Measurements from ENCODE around the gene EEF1A2. TPM values are rescaled to one million over a fixed set of nuclear protein-coding genes. Genes with fewer than 3 reads are reported as not detected.

Gene EEF1A2
- total RNA-seq, 1 donor from 2014 or later = 0.54 TPM

GRCh38 chr20:63502671-63503172 lies 3.8 kb upstream of the EEF1A2 start:
- Histone ChIP-seq H3K27ac (no peak overlapping the region), H4K20me1 (ENCODE audit: low read depth) (peaks cover 6% of the 10 kb centered on the region), H3K9me3 (ENCODE audit: low read depth) (no peaks in the 10 kb centered on the region), H3K36me3 (no peaks in the 10 kb centered on the region), H3K27me3 (peaks cover 73% of the 10 kb centered on the region), H3F3A (ENCODE audit: low read depth) (peaks cover 6% of the 10 kb centered on the region), H3K79me2 (ENCODE audit: low read depth) (no peaks in the 10 kb centered on the region), H3K4me1 (no peaks in the 10 kb centered on the region), H2AFZ (replicated peaks) (no peak overlapping the region), H3K4me3 (no peak overlapping the region), H3K9ac (no peak overlapping the region), H3K4me2 (no peak overlapping the region)
- peaks cover 13% of the 10 kb centered on the region for H3K27me3 Mint-ChIP-seq (ENCODE audit: insufficient read depth, low read depth)
- no peak for TF ChIP-seq CTCF (IDR thresholded peaks at IDR 0.05)
- no peak for TF ChIP-seq EZH2phosphoT487 (IDR thresholded peaks at IDR 0.05)
- TF ChIP-seq EZH2 (IDR thresholded peaks at IDR 0.05) = no peak
- DNase-seq (ENCODE audit: low spot score) = no peak
- H3K9me3 Mint-ChIP-seq = peaks cover 18% of the 10 kb centered on the region
- peaks cover 7% of the 10 kb centered on the region for H3K4me1 Mint-ChIP-seq
- H3K36me3 Mint-ChIP-seq = no peaks in the 10 kb centered on the region
- H3K27ac Mint-ChIP-seq = no peak overlapping the region
- no peak overlapping the region for H3K4me3 Mint-ChIP-seq

- peak overlapping the region; percentile 22 for H3K4me2 ChIP-seq
Observed at GRCh38 chr20:63501818-63502670, 3.2 kb upstream of the EEF1A2 start.

More at GRCh38 chr20:63501818-63502670, 3.2 kb upstream of the EEF1A2 start:
- Histone ChIP-seq H3K79me2 (ENCODE audit: low read depth) (no peaks in the 10 kb centered on the region), H3K4me3 (no peak overlapping the region), H3K27me3 (peaks cover 79% of the 10 kb centered on the region), H3K4me1 (no peaks in the 10 kb centered on the region), H4K20me1 (ENCODE audit: low read depth) (peaks cover 13% of the 10 kb centered on the region), H3F3A (ENCODE audit: low read depth) (peaks cover 6% of the 10 kb centered on the region), H3K27ac (no peak overlapping the region), H2AFZ (replicated peaks) (no peak overlapping the region), H3K36me3 (no peaks in the 10 kb centered on the region), H3K9me3 (ENCODE audit: low read depth) (no peaks in the 10 kb centered on the region), H3K9ac (no peak overlapping the region)
- peaks cover 8% of the 10 kb centered on the region for H3K4me1 Mint-ChIP-seq
- H3K9me3 Mint-ChIP-seq = peaks cover 17% of the 10 kb centered on the region
- H3K27ac Mint-ChIP-seq = no peak overlapping the region
- TF ChIP-seq EZH2 (IDR thresholded peaks at IDR 0.05) (no peak), EZH2phosphoT487 (IDR thresholded peaks at IDR 0.05) (no peak), CTCF (IDR thresholded peaks at IDR 0.05) (no peak)
- DNase-seq (ENCODE audit: low spot score) = peak; percentile 48
- no peak overlapping the region for H3K4me3 Mint-ChIP-seq
- H3K27me3 Mint-ChIP-seq (ENCODE audit: insufficient read depth, low read depth) = peaks cover 19% of the 10 kb centered on the region
- no peaks in the 10 kb centered on the region for H3K36me3 Mint-ChIP-seq
